ENCODE measurements around the gene CFAP410. TPM values are rescaled to one million over a fixed set of nuclear protein-coding genes. Genes with fewer than 3 reads are reported as not detected.

CFAP410 gene
- total RNA-seq, 1 donor from 2014 or later = 27.6 TPM

- Mint-ChIP-seq H3K9me3 (no peaks in the 10 kb centered on the region), H3K36me3 (no peaks in the 10 kb centered on the region), H3K27ac (peak overlapping the region; percentile 34), H3K4me1 (peaks cover 26% of the 10 kb centered on the region), H3K27me3 (ENCODE audit: low read depth) (no peaks in the 10 kb centered on the region), H3K4me3 (peak overlapping the region; percentile 76)
- no peak for DNase-seq (ENCODE audit: low spot score in 2 of 2, unreplicated experiment in 2 of 2)
- no peak for TF ChIP-seq CTCF (IDR thresholded peaks at IDR 0.05; ENCODE audit: unreplicated experiment)
These were observed 38.0 kb downstream of the CFAP410 start for GRCh38 chr21:44301141-44301540.

GRCh38 chr21:44300262-44300959, 38.8 kb downstream of the CFAP410 start:
- peak overlapping the region; percentile 76 for H3K4me3 Mint-ChIP-seq
- peak overlapping the region; percentile 34 for H3K27ac Mint-ChIP-seq
- peaks cover 29% of the 10 kb centered on the region for H3K4me1 Mint-ChIP-seq
- H3K36me3 Mint-ChIP-seq = no peaks in the 10 kb centered on the region
- peak; percentile 52 to 73 for DNase-seq (ENCODE audit: low spot score in 2 of 2, unreplicated experiment in 2 of 2)
- H3K9me3 Mint-ChIP-seq = no peaks in the 10 kb centered on the region
- H3K27me3 Mint-ChIP-seq (ENCODE audit: low read depth) = no peaks in the 10 kb centered on the region
- TF ChIP-seq CTCF (IDR thresholded peaks at IDR 0.05; ENCODE audit: unreplicated experiment) = no peak

DNA sequence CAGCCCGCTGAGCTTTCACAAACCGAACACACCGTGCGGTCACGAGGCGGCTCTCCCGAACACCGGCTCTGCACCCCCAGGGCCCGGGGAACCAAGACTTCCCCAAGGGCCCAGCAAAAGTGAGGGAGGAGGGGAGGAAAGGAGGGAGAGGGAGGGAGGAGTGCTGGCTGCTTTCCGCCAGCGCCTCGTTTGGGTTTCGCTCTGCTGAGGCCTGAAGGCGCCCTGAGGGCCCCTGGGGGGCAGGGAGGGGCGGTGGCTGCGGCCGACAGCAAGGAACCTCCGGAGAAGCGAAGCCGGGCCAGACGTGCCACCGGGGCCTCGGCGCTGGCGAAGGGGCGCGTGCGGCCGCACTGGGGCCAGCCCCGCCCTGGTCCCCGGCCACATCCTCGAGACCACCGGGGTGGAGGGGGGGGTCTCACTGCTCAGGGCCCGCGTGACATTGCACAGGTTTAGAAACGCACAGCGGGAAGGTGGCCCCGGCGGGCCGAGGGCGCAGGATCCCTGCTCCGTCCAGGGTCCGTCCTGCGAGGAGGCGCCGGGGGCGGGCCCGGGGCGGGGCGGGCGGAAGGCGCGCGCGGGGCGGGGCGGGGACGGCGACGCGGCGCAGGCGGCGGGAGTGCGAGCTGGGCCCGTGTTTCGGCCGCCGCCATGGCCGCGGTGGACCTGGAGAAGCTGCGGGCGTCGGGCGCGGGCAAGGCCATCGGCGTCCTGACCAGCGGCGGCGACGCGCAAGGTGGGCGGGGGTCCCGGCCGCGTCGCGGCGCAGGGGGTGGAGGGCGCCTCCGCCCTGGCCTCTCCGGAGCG, 39.5 kb downstream of the CFAP410 start, which contains the start of gene PFKL:
Gene PFKL, plus strand, starts transcription at position 596 of the 804 bp plus-strand sequence. Its CDS starts 53 bp downstream, at position 649.
- Mint-ChIP-seq H3K27ac (peak within 1 kb of the TSS; percentile 95), H3K27me3 (ENCODE audit: low read depth) (no peaks in the 10 kb centered on the region), H3K36me3 (no peaks in the 10 kb centered on the region), H3K4me1 (peaks cover 27% of the 10 kb centered on the region), H3K9me3 (no peaks in the 10 kb centered on the region), H3K4me3 (peak within 1 kb of the TSS; percentile 83)
- no peak for TF ChIP-seq CTCF (IDR thresholded peaks at IDR 0.05; ENCODE audit: unreplicated experiment)
- peak; percentile 52 to 65 for DNase-seq (ENCODE audit: low spot score in 2 of 2, unreplicated experiment in 2 of 2)

DNA sequence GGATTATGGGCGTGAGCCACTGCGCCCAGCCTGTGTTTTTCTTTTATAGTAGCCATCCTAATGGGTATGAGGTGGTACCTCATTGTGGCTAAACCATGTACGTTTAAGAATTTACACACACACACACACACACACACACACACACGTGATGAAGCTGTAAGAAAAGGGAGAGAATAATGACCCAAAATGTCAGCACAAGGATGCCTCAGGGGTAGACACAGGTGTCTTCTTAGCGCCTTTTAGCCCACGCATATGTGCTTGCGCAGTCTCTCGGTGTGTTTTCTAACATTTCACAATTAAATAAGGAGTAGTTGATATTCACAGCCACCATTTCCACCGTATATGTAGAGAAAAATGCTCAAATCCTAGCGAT, 40.1 kb downstream of the CFAP410 start:
- H3K4me3 Mint-ChIP-seq = peak overlapping the region; percentile 83
- H3K27me3 Mint-ChIP-seq (ENCODE audit: low read depth) = no peaks in the 10 kb centered on the region
- no peak for TF ChIP-seq CTCF (IDR thresholded peaks at IDR 0.05; ENCODE audit: unreplicated experiment)

DNA sequence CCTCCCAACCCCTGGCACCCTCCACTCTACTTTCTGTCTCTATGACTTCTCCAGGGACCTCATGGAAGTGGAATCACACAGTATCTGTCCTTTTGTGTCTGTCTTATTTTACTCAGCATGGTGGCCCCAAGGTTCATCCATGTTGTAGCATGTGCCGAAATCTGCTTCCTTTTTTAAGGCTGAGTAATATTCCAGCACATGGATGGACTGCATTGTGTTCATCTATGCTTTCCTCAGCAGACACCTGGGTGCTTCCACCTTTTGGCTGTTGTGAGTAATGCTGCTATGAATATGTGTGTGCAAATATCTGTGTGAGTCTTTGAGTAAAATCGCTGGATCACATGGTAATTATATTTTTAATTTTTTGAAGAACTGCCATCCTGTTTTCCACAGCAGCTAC, 40.9 kb downstream of the CFAP410 start:
- TF ChIP-seq CTCF (IDR thresholded peaks at IDR 0.05; ENCODE audit: unreplicated experiment) = no peak
- Mint-ChIP-seq H3K4me1 (peaks cover 21% of the 10 kb centered on the region), H3K36me3 (no peaks in the 10 kb centered on the region), H3K27me3 (ENCODE audit: low read depth) (no peaks in the 10 kb centered on the region), H3K27ac (no peak overlapping the region), H3K4me3 (no peak overlapping the region), H3K9me3 (no peaks in the 10 kb centered on the region)
- no peak for DNase-seq (ENCODE audit: low spot score in 2 of 2, unreplicated experiment in 2 of 2)

More for the DNA sequence above, 40.1 kb downstream of the CFAP410 start:
- Mint-ChIP-seq H3K9me3 (no peaks in the 10 kb centered on the region), H3K4me1 (peaks cover 26% of the 10 kb centered on the region), H3K36me3 (no peaks in the 10 kb centered on the region), H3K27ac (peak overlapping the region; percentile 95)
- no peak for DNase-seq (ENCODE audit: low spot score in 2 of 2, unreplicated experiment in 2 of 2)

Measured in mesothelial cell of epicardium (in vitro differentiated cells).